Adrenal gland (tissue), 5 donors: ENCODE data around the gene SPNS2.

Experiments
- POLR2A ChIP-seq, 2 donors: fragments of 450-650 bp; IDR thresholded peaks; one replicate each; pipeline ENCODE4 v1.6.1; 2017; ENCODE audit warnings: antibody characterized with exemption in 2 of 2, mild to moderate bottlenecking in 2 of 2, moderate library complexity in 1 of 2
- TF ChIP-seq, protein P1 (sequence below), 6 experiments: fragments of 450-650 bp in 4 of 6; fragments of 200-600 bp in 2 of 6; sonication (generic) in 1 of 6; IDR thresholded peaks; 1 replicate in 5 of 6; 2 replicates in 1 of 6; pipeline versions ENCODE4 v1.5.1 to v1.8.0; 2016 to 2021; ENCODE audit warnings: antibody characterized with exemption in 6 of 6, mild to moderate bottlenecking in 2 of 6, moderate library complexity in 1 of 6
- donor health status: DM: no; HTN: no; CAD: no.

DNA sequence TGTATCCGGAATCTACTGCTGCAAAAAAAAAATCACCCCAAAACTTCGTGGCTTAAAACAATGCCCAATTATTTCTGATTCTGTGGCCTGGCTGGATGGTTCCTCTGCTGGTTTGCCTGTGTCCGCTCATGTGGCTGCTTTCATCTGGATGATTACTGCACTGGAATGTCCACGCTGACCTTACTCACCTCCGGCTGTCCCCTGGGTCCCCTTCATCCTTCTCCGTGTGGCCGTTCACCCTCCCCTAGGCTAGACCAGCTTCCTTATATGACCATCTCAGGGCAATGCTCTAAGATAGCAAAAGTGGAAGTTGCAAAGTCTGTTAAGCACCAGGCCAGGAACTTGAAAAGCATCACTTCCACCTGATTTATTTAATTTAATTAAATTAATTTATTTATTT is 31.4 kb upstream of the SPNS2 start:
- TF ChIP-seq, protein P1, sequence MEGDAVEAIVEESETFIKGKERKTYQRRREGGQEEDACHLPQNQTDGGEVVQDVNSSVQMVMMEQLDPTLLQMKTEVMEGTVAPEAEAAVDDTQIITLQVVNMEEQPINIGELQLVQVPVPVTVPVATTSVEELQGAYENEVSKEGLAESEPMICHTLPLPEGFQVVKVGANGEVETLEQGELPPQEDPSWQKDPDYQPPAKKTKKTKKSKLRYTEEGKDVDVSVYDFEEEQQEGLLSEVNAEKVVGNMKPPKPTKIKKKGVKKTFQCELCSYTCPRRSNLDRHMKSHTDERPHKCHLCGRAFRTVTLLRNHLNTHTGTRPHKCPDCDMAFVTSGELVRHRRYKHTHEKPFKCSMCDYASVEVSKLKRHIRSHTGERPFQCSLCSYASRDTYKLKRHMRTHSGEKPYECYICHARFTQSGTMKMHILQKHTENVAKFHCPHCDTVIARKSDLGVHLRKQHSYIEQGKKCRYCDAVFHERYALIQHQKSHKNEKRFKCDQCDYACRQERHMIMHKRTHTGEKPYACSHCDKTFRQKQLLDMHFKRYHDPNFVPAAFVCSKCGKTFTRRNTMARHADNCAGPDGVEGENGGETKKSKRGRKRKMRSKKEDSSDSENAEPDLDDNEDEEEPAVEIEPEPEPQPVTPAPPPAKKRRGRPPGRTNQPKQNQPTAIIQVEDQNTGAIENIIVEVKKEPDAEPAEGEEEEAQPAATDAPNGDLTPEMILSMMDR (IDR thresholded peaks at IDR 0.05): no peak
- TF ChIP-seq POLR2A (IDR thresholded peaks at IDR 0.05): no peak
